HEK293 (cell line): ENCODE results near the gene SLC28A3.
A peak's percentile ranks its signal among the peaks of the same experiment; 100 is the strongest.
"Not testable (repeated sequence)": the region's sequence is repeated elsewhere in the genome, so short reads cannot be mapped to it uniquely, and the experiment has no call there.

ENCODE experiments used
- CTCF ChIA-PET: fragments of 350-600 bp; formaldehyde crosslinking; extraction: SDS; loops from one replicate; lab custom pipeline; 2021; ENCODE audit warnings: antibody characterized with exemption; lab: Yijun Ruan, JAX
- POLR2A ChIA-PET: fragments of 300-600 bp; formaldehyde crosslinking; extraction: SDS; loops from one replicate; lab custom pipeline; 2020; ENCODE audit warnings: antibody characterized with exemption, inconsistent platforms; lab: Yijun Ruan, JAX
- H3K27ac ChIP-seq: fragments of 200-500 bp; sonication (Bioruptor generic); 2 replicates; pipeline ENCODE4 v1.5.1; 2014; ENCODE audit warnings: low read depth, low read length, control low read depth, inconsistent platforms; ENCODE audit errors: extremely low read depth
- H3K36me3 ChIP-seq, 2 experiments: fragments of 200-500 bp in 1 of 2; sonication (Bioruptor generic) in 1 of 2; 1 replicate in 1 of 2; 2 replicates in 1 of 2; pipeline ENCODE4 v1.5.1; 2014 to 2017; ENCODE audit warnings: inconsistent platforms in 2 of 2, low read length in 2 of 2; ENCODE audit not compliant: control insufficient read depth in 2 of 2, insufficient read depth in 1 of 2
- H3K4me1 ChIP-seq: fragments of 200-500 bp; sonication (Bioruptor generic); 2 replicates; pipeline ENCODE4 v1.5.1; 2014; ENCODE audit warnings: mild to moderate bottlenecking, low read length, inconsistent platforms; ENCODE audit not compliant: control insufficient read depth, insufficient read depth
- H3K4me3 ChIP-seq: 2 replicates; pipeline ENCODE4 v1.5.1; 2011; ENCODE audit warnings: low read depth, mild to moderate bottlenecking, control low read depth, low read length, moderate library complexity
- H3K9me3 ChIP-seq: fragments of 200-500 bp; sonication (Bioruptor generic); 2 replicates; pipeline ENCODE4 v1.5.1; 2014; ENCODE audit warnings: low read depth, low read length, inconsistent platforms; ENCODE audit not compliant: control insufficient read depth, insufficient read depth
- HIC1 ChIP-seq: fragments of 450-650 bp; formaldehyde crosslinking; IDR thresholded peaks from 2 replicates; pipeline ENCODE4 v1.5.1; 2016; ENCODE audit warnings: missing biosample characterization, missing genetic modification characterization
- KLF16 ChIP-seq: fragments of 450-650 bp; formaldehyde crosslinking; IDR thresholded peaks from 2 replicates; pipeline ENCODE4 v1.5.1; 2017; ENCODE audit warnings: missing biosample characterization, missing genetic modification characterization
- KLF17 ChIP-seq: fragments of 450-650 bp; formaldehyde crosslinking; IDR thresholded peaks from 2 replicates; pipeline ENCODE4 v1.5.1; 2016; ENCODE audit warnings: missing biosample characterization, missing genetic modification characterization
- KLF8 ChIP-seq: fragments of 450-650 bp; formaldehyde crosslinking; IDR thresholded peaks from 2 replicates; pipeline ENCODE4 v1.5.1; 2016; ENCODE audit warnings: missing biosample characterization, missing genetic modification characterization
- PATZ1 ChIP-seq: fragments of 450-650 bp; formaldehyde crosslinking; IDR thresholded peaks from 2 replicates; pipeline ENCODE4 v1.5.1; 2016; ENCODE audit warnings: missing biosample characterization, missing genetic modification characterization
- RBAK ChIP-seq: fragments of 450-650 bp; formaldehyde crosslinking; IDR thresholded peaks from 2 replicates; pipeline ENCODE4 v1.5.1; 2016; ENCODE audit warnings: missing biosample characterization, missing genetic modification characterization
- SCRT2 ChIP-seq: fragments of 450-650 bp; formaldehyde crosslinking; IDR thresholded peaks from 2 replicates; pipeline ENCODE4 v1.5.1; 2016; ENCODE audit warnings: missing biosample characterization, missing genetic modification characterization
- ZNF10 ChIP-seq: fragments of 450-650 bp; formaldehyde crosslinking; IDR thresholded peaks from 2 replicates; pipeline ENCODE4 v1.5.1; 2017; ENCODE audit warnings: missing biosample characterization, missing genetic modification characterization
- ZNF133 ChIP-seq: fragments of 450-650 bp; formaldehyde crosslinking; IDR thresholded peaks from 2 replicates; pipeline ENCODE4 v1.5.1; 2016; ENCODE audit warnings: missing biosample characterization, missing genetic modification characterization
- ZNF138 ChIP-seq: fragments of 450-650 bp; formaldehyde crosslinking; IDR thresholded peaks from 2 replicates; pipeline ENCODE4 v1.5.1; 2016; ENCODE audit warnings: missing biosample characterization, missing genetic modification characterization, borderline replicate concordance
- ZNF146 ChIP-seq: fragments of 450-650 bp; formaldehyde crosslinking; IDR thresholded peaks from 2 replicates; pipeline ENCODE4 v1.5.1; 2016; ENCODE audit warnings: missing biosample characterization, missing genetic modification characterization
- ZNF302 ChIP-seq: fragments of 450-650 bp; formaldehyde crosslinking; IDR thresholded peaks from 2 replicates; pipeline ENCODE4 v1.5.1; 2016; ENCODE audit warnings: missing biosample characterization, missing genetic modification characterization, low read depth
- ZNF350 ChIP-seq: fragments of 450-650 bp; formaldehyde crosslinking; IDR thresholded peaks from 2 replicates; pipeline ENCODE4 v1.5.0; 2017; ENCODE audit warnings: missing biosample characterization, mild to moderate bottlenecking, missing genetic modification characterization
- ZNF362 ChIP-seq: fragments of 450-650 bp; formaldehyde crosslinking; IDR thresholded peaks from 2 replicates; pipeline ENCODE4 v1.5.1; 2016; ENCODE audit warnings: missing biosample characterization, missing genetic modification characterization
- ZNF366 ChIP-seq: fragments of 450-650 bp; formaldehyde crosslinking; conservative IDR thresholded peaks from 2 replicates; pipeline ENCODE4 v1.5.1; 2016; ENCODE audit warnings: missing biosample characterization, missing genetic modification characterization
- ZNF701 ChIP-seq: fragments of 450-650 bp; formaldehyde crosslinking; IDR thresholded peaks from 2 replicates; pipeline ENCODE4 v1.5.1; 2016; ENCODE audit warnings: missing biosample characterization, missing genetic modification characterization
- ZNF776 ChIP-seq: fragments of 450-650 bp; formaldehyde crosslinking; IDR thresholded peaks from 2 replicates; pipeline ENCODE4 v1.5.0; 2017; ENCODE audit warnings: missing biosample characterization, missing genetic modification characterization, borderline replicate concordance
- ZNF792 ChIP-seq: fragments of 450-650 bp; formaldehyde crosslinking; IDR thresholded peaks from 2 replicates; pipeline ENCODE4 v1.5.1; 2016; ENCODE audit warnings: missing biosample characterization, missing genetic modification characterization
- ZSCAN30 ChIP-seq: fragments of 450-650 bp; IDR thresholded peaks from 2 replicates; pipeline ENCODE4 v1.5.1; 2018; ENCODE audit warnings: missing biosample characterization, mild to moderate bottlenecking, missing genetic modification characterization, moderate library complexity

Gene SLC28A3

GRCh38 chr9:84371737-84372136, 31.2 kb upstream of the SLC28A3 start:
- POLR2A ChIA-PET: no interaction called here
- no peak for TF ChIP-seq PATZ1 (tag by site-specific recombination)
- no peak for TF ChIP-seq ZNF366 (tag by site-specific recombination)
- no peak for TF ChIP-seq ZNF776 (tag by site-specific recombination)
- TF ChIP-seq KLF16: no peak
- no peak for TF ChIP-seq ZNF146 (tag by site-specific recombination)
- TF ChIP-seq ZNF362 (tag by site-specific recombination): no peak
- no peak for TF ChIP-seq KLF8 (tag by site-specific recombination)
- TF ChIP-seq ZNF302 (tag by site-specific recombination): no peak
- TF ChIP-seq ZNF133 (tag by site-specific recombination): no peak
- no peak for TF ChIP-seq ZSCAN30 (tag by site-specific recombination)
- TF ChIP-seq HIC1 (tag by site-specific recombination): no peak
- no peak for TF ChIP-seq RBAK (tag by site-specific recombination)
- TF ChIP-seq SCRT2: no peak
- no peak for TF ChIP-seq ZNF350 (tag by site-specific recombination)
- TF ChIP-seq ZNF138 (tag by site-specific recombination): no peak
- TF ChIP-seq ZNF701 (tag by site-specific recombination): no peak
- no peak for TF ChIP-seq ZNF792 (tag by site-specific recombination)
- Histone ChIP-seq H3K4me3 (no peak overlapping the region), H3K9me3 (no peaks in the 10 kb centered on the region), H3K4me1 (no peaks in the 10 kb centered on the region), H3K27ac (no peak overlapping the region), H3K36me3 (no peaks in the 10 kb centered on the region)
- CTCF ChIA-PET: interaction anchor here (0.7 kb wide), 1 partner anchor 56 kb away, joined by 3 read pairs; no protein-coding TSS in a partner anchor

- H3K4me3 ChIP-seq: no peak overlapping the region
- H3K27ac ChIP-seq: no peak overlapping the region
- POLR2A ChIA-PET: no interaction called here
- no peaks in the 10 kb centered on the region for H3K4me1 ChIP-seq
- CTCF ChIA-PET: no interaction called here
- H3K36me3 ChIP-seq: no peaks in the 10 kb centered on the region
- TF ChIP-seq KLF17 (0 out of 2 replicates have a peak, but pooled peaks have one; percentile 23), ZNF10 (tag by site-specific recombination) (no peak)
- H3K9me3 ChIP-seq: no peaks in the 10 kb centered on the region
Measured at GRCh38 chr9:84368601-84369000, 28.0 kb upstream of the SLC28A3 start.

- POLR2A ChIA-PET, H3K4me1 ChIP-seq, CTCF ChIA-PET, H3K4me3 ChIP-seq, H3K9me3 ChIP-seq, H3K36me3 ChIP-seq, H3K27ac ChIP-seq: not testable (repeated sequence)
Measured at GRCh38 chr9:84367726-84368125, 27.2 kb upstream of the SLC28A3 start.
